Measurements from ENCODE around the gene CEP295NL. TPM values are rescaled to one million over a fixed set of nuclear protein-coding genes. Genes with fewer than 3 reads are reported as not detected.
A peak's percentile ranks its signal among the peaks of the same experiment; 100 is the strongest.

The CEP295NL gene
- total RNA-seq (2014; rRNA removed) (1.8 and 2.4 TPM in 2 replicates), Bru-seq, nascent RNA (percentile 86 among the genes with signal in this experiment), BruChase-seq, experiment 1, labeled RNA remaining after a 6-hour chase (percentile 81 among the genes with signal in this experiment), BruChase-seq, experiment 2, labeled RNA remaining after a 2-hour chase (percentile 86 among the genes with signal in this experiment)
- long read RNA-seq, partial matches to known transcripts: 0 of 2 reads
- long read RNA-seq, other reads (novel, unspliced or antisense): 2 of 2 reads

GRCh38 chr17:78903101-78903779 is at the start of gene CEP295NL:
CEP295NL (minus strand) TSS chr17:78903201; CDS start chr17:78901828, 1,373 bp downstream.
- no TSS peak for BruUV-seq (replicated peaks)
- Histone ChIP-seq H3K36me3 (ENCODE audit: low read depth, low read length) (no peaks in the 10 kb centered on the region; the same call in 1 of the 2 replicates), H3K79me2 (ENCODE audit: low read length) (peaks cover 3% of the 10 kb centered on the region; the same call in 1 of the 2 replicates), H3F3A (ENCODE audit: low read length, unreplicated experiment) (no peaks in the 10 kb centered on the region), H3K9ac (ENCODE audit: low read length) (no peak within 1 kb of the TSS), H3K27ac (ENCODE audit: low read length) (no peak within 1 kb of the TSS), H3K9me2 (replicated peaks; ENCODE audit: low read length) (no peaks in the 10 kb centered on the region), H3K4me1 (ENCODE audit: insufficient read depth, low read length) (no peaks in the 10 kb centered on the region), H3K4me3 (ENCODE audit: low read length) (no peak within 1 kb of the TSS), H3K9me3 (ENCODE audit: low read length) (no peaks in the 10 kb centered on the region), H2AFZ (ENCODE audit: low read length) (no peak within 1 kb of the TSS), H3K4me2 (ENCODE audit: low read length) (no peak within 1 kb of the TSS), H4K20me1 (ENCODE audit: low read length) (no peaks in the 10 kb centered on the region), H3K27me3 (ENCODE audit: low read length) (no peaks in the 10 kb centered on the region)
- CTCF ChIA-PET: no interaction called here
- intact Hi-C loops (cut with micrococcal nuclease): no loop called here
- ATAC-seq: no peak
- POLR2A ChIA-PET (ENCODE audit: unreplicated experiment): no interaction called here
- TF ChIP-seq, protein P1, sequence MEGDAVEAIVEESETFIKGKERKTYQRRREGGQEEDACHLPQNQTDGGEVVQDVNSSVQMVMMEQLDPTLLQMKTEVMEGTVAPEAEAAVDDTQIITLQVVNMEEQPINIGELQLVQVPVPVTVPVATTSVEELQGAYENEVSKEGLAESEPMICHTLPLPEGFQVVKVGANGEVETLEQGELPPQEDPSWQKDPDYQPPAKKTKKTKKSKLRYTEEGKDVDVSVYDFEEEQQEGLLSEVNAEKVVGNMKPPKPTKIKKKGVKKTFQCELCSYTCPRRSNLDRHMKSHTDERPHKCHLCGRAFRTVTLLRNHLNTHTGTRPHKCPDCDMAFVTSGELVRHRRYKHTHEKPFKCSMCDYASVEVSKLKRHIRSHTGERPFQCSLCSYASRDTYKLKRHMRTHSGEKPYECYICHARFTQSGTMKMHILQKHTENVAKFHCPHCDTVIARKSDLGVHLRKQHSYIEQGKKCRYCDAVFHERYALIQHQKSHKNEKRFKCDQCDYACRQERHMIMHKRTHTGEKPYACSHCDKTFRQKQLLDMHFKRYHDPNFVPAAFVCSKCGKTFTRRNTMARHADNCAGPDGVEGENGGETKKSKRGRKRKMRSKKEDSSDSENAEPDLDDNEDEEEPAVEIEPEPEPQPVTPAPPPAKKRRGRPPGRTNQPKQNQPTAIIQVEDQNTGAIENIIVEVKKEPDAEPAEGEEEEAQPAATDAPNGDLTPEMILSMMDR (conservative IDR thresholded peaks at IDR 0.05; ENCODE audit: low read depth, low read length): no peak
- TF ChIP-seq EZH2 (IDR thresholded peaks at IDR 0.05; ENCODE audit: low read length, unreplicated experiment): no peak
- TF ChIP-seq EZH2phosphoT487 (IDR thresholded peaks at IDR 0.05; ENCODE audit: borderline replicate concordance, low read length): no peak
- no peak for DNase-seq

DNA sequence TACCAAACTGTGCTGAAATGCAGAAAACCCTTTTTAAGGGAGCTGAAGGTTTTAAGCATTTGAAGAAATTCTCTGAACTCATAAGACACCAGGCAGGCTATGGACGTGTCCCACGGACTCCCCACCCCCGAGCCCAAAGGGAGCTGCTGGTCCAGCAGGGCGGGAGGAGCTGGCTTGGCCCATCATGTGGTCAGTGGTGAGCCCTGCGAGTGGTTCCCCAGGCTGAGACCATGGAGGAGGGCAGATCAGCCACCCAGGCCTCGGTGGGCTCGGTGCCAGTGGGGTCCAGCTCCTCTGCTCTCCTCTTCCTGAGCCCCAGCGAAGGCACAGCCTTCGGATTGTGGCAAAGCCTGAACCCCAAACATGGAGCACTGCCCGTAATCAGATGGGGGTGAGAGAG is 49.7 kb upstream of the CEP295NL start:
- ChIA-PET POLR2A (ENCODE audit: unreplicated experiment) (interaction anchor here (0.6 kb wide), 1 partner anchor 66 kb away, joined by 3 read pairs; no protein-coding TSS in a partner anchor), CTCF (no interaction called here)
- ATAC-seq: no peak

More for the DNA sequence above, 49.7 kb upstream of the CEP295NL start:
- intact Hi-C loops (cut with micrococcal nuclease): no loop called here
- no peak overlapping the region for H2AFZ ChIP-seq (ENCODE audit: low read length)
- TF ChIP-seq, protein P1 (conservative IDR thresholded peaks at IDR 0.05; ENCODE audit: low read depth, low read length): no peak
- TF ChIP-seq EZH2phosphoT487 (IDR thresholded peaks at IDR 0.05; ENCODE audit: borderline replicate concordance, low read length): no peak
- TF ChIP-seq EZH2 (IDR thresholded peaks at IDR 0.05; ENCODE audit: low read length, unreplicated experiment): no peak
- H3K9me2 ChIP-seq (replicated peaks; ENCODE audit: low read length): no peaks in the 10 kb centered on the region
- no peaks in the 10 kb centered on the region for H3K27me3 ChIP-seq (ENCODE audit: low read length)
- no TSS peak for BruUV-seq (replicated peaks)
- no peaks in the 10 kb centered on the region for H3K79me2 ChIP-seq (ENCODE audit: low read length)
- H3K36me3 ChIP-seq (ENCODE audit: low read depth, low read length): no peaks in the 10 kb centered on the region
- H3K4me1 ChIP-seq (ENCODE audit: insufficient read depth, low read length): no peaks in the 10 kb centered on the region
- no peak overlapping the region for H3K27ac ChIP-seq (ENCODE audit: low read length)
- no peak overlapping the region for H3K9ac ChIP-seq (ENCODE audit: low read length)
- H3K9me3 ChIP-seq (ENCODE audit: low read length): peaks cover 16% of the 10 kb centered on the region
- H3K4me3 ChIP-seq (ENCODE audit: low read length): no peak overlapping the region
- H4K20me1 ChIP-seq (ENCODE audit: low read length): no peaks in the 10 kb centered on the region
- H3F3A ChIP-seq (ENCODE audit: low read length, unreplicated experiment): no peaks in the 10 kb centered on the region
- H3K4me2 ChIP-seq (ENCODE audit: low read length): no peak overlapping the region
- DNase-seq: no peak
